ENCODE measurements around the gene DDIT4. TPM values are rescaled to one million over a fixed set of nuclear protein-coding genes. Genes with fewer than 3 reads are reported as not detected.

DDIT4 gene
- total and polyA plus RNA-seq, 9 of the 15 experiments (the other 6 are each of a cell fraction or from before 2014, with no cell fraction given), result 8.2 to 675 (median 159) TPM

- peak; percentile 98 for TF ChIP-seq BRD9 (IDR thresholded peaks at IDR 0.05; ENCODE audit: low read depth, partially characterized antibody)
- TF ChIP-seq NBN (IDR thresholded peaks at IDR 0.05; ENCODE audit: low read depth), result peak; percentile 100
- peak; percentile 84 to 91 for TF ChIP-seq MLLT1 (IDR thresholded peaks at IDR 0.05)
- peak; percentile 96 for TF ChIP-seq HDAC2 (IDR thresholded peaks at IDR 0.05)
- peak; percentile 97 for TF ChIP-seq MECOM (CRISPR knock-in tag; IDR thresholded peaks at IDR 0.05)
- no peak for TF ChIP-seq MED1 (CRISPR knock-in tag; IDR thresholded peaks at IDR 0.05; ENCODE audit: borderline replicate concordance)
- TF ChIP-seq DPF2 (IDR thresholded peaks at IDR 0.05), result peak; percentile 100
- TF ChIP-seq ZHX1 (conservative IDR thresholded peaks at IDR 0.05; ENCODE audit: low read length), result no peak; the same call in 1 of the 2 replicates
- no peak for TF ChIP-seq CSDE1 (IDR thresholded peaks at IDR 0.05)
- peak; percentile 90 for TF ChIP-seq ZNF584 (CRISPR knock-in tag; IDR thresholded peaks at IDR 0.05; ENCODE audit: low read depth)
- no peak for TF ChIP-seq BRF2 (IDR thresholded peaks at IDR 0.05; ENCODE audit: borderline replicate concordance, insufficient read depth, insufficient read length)
- no peak for TF ChIP-seq ZNF699 (CRISPR knock-in tag; IDR thresholded peaks at IDR 0.05; ENCODE audit: insufficient replicate concordance)
- TF ChIP-seq THAP12 (CRISPR knock-in tag; IDR thresholded peaks at IDR 0.05), result peak; percentile 80
- 0 out of 2 replicates have a peak, but pooled peaks have one; percentile 70 for TF ChIP-seq RERE (CRISPR knock-in tag; IDR thresholded peaks at IDR 0.05; ENCODE audit: borderline replicate concordance)
- 0 out of 2 replicates have a peak, but pooled peaks have one; percentile 29 for TF ChIP-seq ZNF134 (CRISPR knock-in tag; conservative IDR thresholded peaks at IDR 0.05)
These were observed 47.0 kb downstream of the DDIT4 start (continued) for GRCh38 chr10:72320676-72321247.
